DMS153 (cell line): ENCODE results near the gene TPH1.
"Not testable (repeated sequence)": the region's sequence is repeated elsewhere in the genome, so short reads cannot be mapped to it uniquely, and the experiment has no call there.

Source experiments
- DNase-seq: peaks from one replicate; lab custom pipeline; 2025; lab: John Stamatoyannopoulos, UW

The TPH1 gene

GRCh38 chr11:18019650-18020049 lies 26.4 kb downstream of the TPH1 start:
- DNase-seq, result no peak

GRCh38 chr11:18016789-18017188 lies 29.3 kb downstream of the TPH1 start:
- DNase-seq, result no peak

- no peak for DNase-seq
These were observed 31.2 kb downstream of the TPH1 start for GRCh38 chr11:18014876-18015275.

GRCh38 chr11:18013790-18014507 lies 32.1 kb downstream of the TPH1 start:
- DNase-seq, result peak; percentile 34

GRCh38 chr11:18012906-18013781 lies 32.9 kb downstream of the TPH1 start, which contains the start of gene SERGEF:
Gene SERGEF (minus strand): TSS chr11:18013047. CDS start chr11:18013010, 37 bp downstream.
- peak; percentile 93 for DNase-seq

GRCh38 chr11:18012122-18012905 lies 33.8 kb downstream of the TPH1 start:
- peak; percentile 6 for DNase-seq

GRCh38 chr11:18011633-18012032 lies 34.4 kb downstream of the TPH1 start:
- DNase-seq, result no peak

GRCh38 chr11:18010977-18011586 lies 35.0 kb downstream of the TPH1 start:
- peak; percentile 45 for DNase-seq

- DNase-seq, result no peak
These were observed 35.9 kb downstream of the TPH1 start for GRCh38 chr11:18010121-18010670.

GRCh38 chr11:18005376-18006129 lies 40.5 kb downstream of the TPH1 start:
- no peak for DNase-seq

GRCh38 chr11:18001191-18001590 lies 44.9 kb downstream of the TPH1 start:
- DNase-seq, result no peak

GRCh38 chr11:18000760-18001159 lies 45.3 kb downstream of the TPH1 start:
- no peak for DNase-seq

GRCh38 chr11:18000128-18000527 lies 45.9 kb downstream of the TPH1 start:
- not testable (repeated sequence) for DNase-seq
